GM12878 (cell line): ENCODE data around the gene SLC25A33. TPM values are rescaled to one million over a fixed set of nuclear protein-coding genes. Genes with fewer than 3 reads are reported as not detected.

ENCODE experiments used
- ATAC-seq: fragments of 200-7000 bp; cut with Tn5 transposase; 3 replicates; pipeline ENCODE4 v1.9.1; 2020; ENCODE audit warnings: mild to moderate bottlenecking, moderate library complexity
- BruUV-seq: library from RNA; stranded (reverse); fragments of 400-500 nt; replicated peaks from 2 replicates; lab custom pipeline; 2021; lab: Mats Ljungman, UMichigan
- CTCF ChIA-PET: fragments of 300-600 bp; sonication (Branson Sonifier 250); formaldehyde crosslinking; extraction: SDS; loops from one replicate; lab custom pipeline; 2021; ENCODE audit warnings: inconsistent platforms; lab: Yijun Ruan, JAX
- POLR2A ChIA-PET: fragments of 350-600 bp; formaldehyde crosslinking; extraction: SDS; loops from one replicate; lab custom pipeline; 2021; ENCODE audit warnings: inconsistent platforms; lab: Charles Lee
- RAD21 ChIA-PET: fragments of 300-600 bp; sonication (Branson Sonifier 250); formaldehyde crosslinking; loops from one replicate; lab custom pipeline; 2023; ENCODE audit warnings: antibody characterized with exemption; ENCODE audit not compliant: unreplicated experiment; lab: Charles Lee
- SMC1A ChIA-PET: fragments of 300-600 bp; sonication (Branson Sonifier 250); formaldehyde crosslinking; loops from one replicate; lab custom pipeline; 2023; ENCODE audit not compliant: unreplicated experiment, uncharacterized antibody; lab: Charles Lee
- DNase-seq: peaks from one replicate; pipeline ENCODE4 v3.0.0-alpha.2; 2011; ENCODE audit warnings: low read depth, low spot score
- FAIRE-seq: peaks from 3 replicates; lab custom pipeline; 2011; peaks lifted over from hg19 to GRCh38; lab: Jason Lieb, UNC
- H2AFZ ChIP-seq: 2 replicates; pipeline ENCODE4 v1.6.0; 2011; ENCODE audit warnings: low read depth, low read length, control low read depth; ENCODE audit not compliant: control insufficient read depth
- H3K27ac ChIP-seq: 2 replicates; pipeline ENCODE4 v1.5.1; 2011; ENCODE audit warnings: control low read depth; ENCODE audit not compliant: control insufficient read depth, insufficient read depth
- H3K27me3 ChIP-seq, 2 experiments: replicated peaks in 1 of 2; 2 replicates each; pipeline versions ENCODE4 v1.6.0 to v1.6.1; 2011; ENCODE audit warnings: low read length in 1 of 2; ENCODE audit not compliant: control insufficient read depth in 2 of 2, insufficient read depth in 2 of 2
- H3K36me3 ChIP-seq, 2 experiments: 2 replicates each; pipeline ENCODE4 v1.5.1; 2011; ENCODE audit warnings: low read length in 1 of 2; ENCODE audit not compliant: control insufficient read depth in 2 of 2, insufficient read depth in 2 of 2
- H3K4me1 ChIP-seq: 2 replicates; pipeline ENCODE4 v1.6.1; 2011; ENCODE audit warnings: mild to moderate bottlenecking, low read length, moderate library complexity, mixed read lengths; ENCODE audit not compliant: control insufficient read depth, insufficient read depth
- H3K4me2 ChIP-seq: 2 replicates; pipeline ENCODE4 v1.6.0; 2011; ENCODE audit warnings: control low read depth; ENCODE audit not compliant: control insufficient read depth, insufficient read depth
- H3K4me3 ChIP-seq: fragments of 200-600 bp; sonication (generic); 2 replicates; pipeline ENCODE4 v1.5.1; 2016
- H3K79me2 ChIP-seq: 2 replicates; pipeline ENCODE4 v1.6.0; 2011; ENCODE audit warnings: low read length; ENCODE audit not compliant: control insufficient read depth, insufficient read depth
- H3K9ac ChIP-seq: 2 replicates; pipeline ENCODE4 v1.8.0; 2011; ENCODE audit warnings: low read length, control low read depth, mixed read lengths; ENCODE audit not compliant: control insufficient read depth, insufficient read depth
- H3K9me3 ChIP-seq: replicated peaks from 3 replicates; pipeline ENCODE4 v1.5.1; 2011; ENCODE audit warnings: mild to moderate bottlenecking, low read length; ENCODE audit not compliant: control insufficient read depth, insufficient read depth
- H4K20me1 ChIP-seq: 2 replicates; pipeline ENCODE4 v1.6.0; 2011; ENCODE audit not compliant: control insufficient read depth, insufficient read depth
- ASH2L ChIP-seq: fragments of 300-600, 200-600 bp; sonication (generic); IDR thresholded peaks from 2 replicates; pipeline ENCODE4 v1.6.1; 2017; ENCODE audit warnings: low read depth, mild to moderate bottlenecking, borderline replicate concordance
- BCLAF1 ChIP-seq: fragments of 450-650 bp; IDR thresholded peaks from 2 replicates; pipeline ENCODE4 v1.6.1; 2017; ENCODE audit warnings: antibody characterized with exemption, mild to moderate bottlenecking, moderate library complexity
- CBX3 ChIP-seq: fragments of 200-600 bp; sonication (generic); IDR thresholded peaks from 2 replicates; pipeline ENCODE4 v1.6.1; 2016; ENCODE audit warnings: low read depth, borderline replicate concordance
- CREB1 ChIP-seq: IDR thresholded peaks from 2 replicates; pipeline ENCODE4 v1.6.1; 2012; ENCODE audit warnings: low read depth, mild to moderate bottlenecking, inconsistent platforms
- FOS ChIP-seq: IDR thresholded peaks from 3 replicates; pipeline ENCODE4 v1.6.1; 2011; ENCODE audit warnings: borderline replicate concordance; ENCODE audit not compliant: insufficient read length; ENCODE audit errors: extremely low read depth
- IRF5 ChIP-seq: fragments of 450-650 bp; IDR thresholded peaks from 2 replicates; pipeline ENCODE4 v1.6.1; 2017; ENCODE audit warnings: borderline replicate concordance
- KAT2A ChIP-seq: conservative IDR thresholded peaks from 2 replicates; pipeline ENCODE4 v1.6.1; 2011; ENCODE audit warnings: low read depth, low read length; ENCODE audit not compliant: control insufficient read depth
- MYB ChIP-seq: fragments of 150-350 bp; IDR thresholded peaks from 2 replicates; pipeline ENCODE4 v1.6.1; 2014; ENCODE audit warnings: mild to moderate bottlenecking, low read depth, low read length, borderline replicate concordance
- NFXL1 ChIP-seq: fragments of 450-650 bp; IDR thresholded peaks from 2 replicates; pipeline ENCODE4 v1.6.1; 2017; ENCODE audit warnings: antibody characterized with exemption, mild to moderate bottlenecking, borderline replicate concordance
- NRF1 ChIP-seq: conservative IDR thresholded peaks from 2 replicates; pipeline ENCODE4 v1.6.1; 2011; ENCODE audit warnings: mild to moderate bottlenecking, low read depth, low read length, improper control_type of control experiment
- TARDBP ChIP-seq: IDR thresholded peaks from 2 replicates; pipeline ENCODE4 v1.6.1; 2016; ENCODE audit warnings: borderline replicate concordance
- TBL1XR1 ChIP-seq: IDR thresholded peaks from 2 replicates; pipeline ENCODE4 v1.6.1; 2012; ENCODE audit warnings: low read depth, low read length, improper control_type of control experiment
- TCF3 ChIP-seq: IDR thresholded peaks from 2 replicates; pipeline ENCODE4 v1.6.1; 2012; ENCODE audit warnings: low read depth, mild to moderate bottlenecking, low read length, borderline replicate concordance; ENCODE audit not compliant: insufficient read depth
- ZNF24 ChIP-seq: fragments of 450-650 bp; IDR thresholded peaks from 2 replicates; pipeline ENCODE4 v1.6.1; 2017; ENCODE audit warnings: antibody characterized with exemption, mild to moderate bottlenecking
- WGBS: methylation state at CpG from one replicate; pipeline ENCODE4 v1.1.6; 2016; ENCODE audit warnings: low lambda C conversion rate; ENCODE audit not compliant: insufficient replicate concordance, insufficient coverage; ENCODE audit errors: missing lambda C conversion rate; 5-methylcytosine and 5-hydroxymethylcytosine counted together
- in situ Hi-C: fragments of 300-500 bp; cut with MboI; formaldehyde crosslinking; loops from 9 replicates; pipeline ENCODE4 v1.14.3; 2018; ENCODE audit warnings: mixed read lengths
- intact Hi-C: fragments of 100-400 bp; cut with micrococcal nuclease; formaldehyde crosslinking; loops from one replicate; pipeline ENCODE4 v1.14.2; 2022; ENCODE audit not compliant: unreplicated experiment
- polyA plus RNA-seq, 11 experiments: library from polyadenylated mRNA; depleted of rRNA in 4 of 11; unstranded in 6 of 11; stranded (reverse) in 5 of 11; fragments of >200 nt; fragmentation: Nextera tagmentation in 4 of 11; fragmentation: Illumina TruSeq in 1 of 11; extraction: Ambion mirVana in 4 of 11; extraction: Trizol in 1 of 11; gene quantifications; 1 replicate in 1 of 11; 2 replicates in 10 of 11; pipeline versions ENCODE4 v1.2.1 to v1.2.3, GENCODE V29; 2011 to 2016; ENCODE audit warnings: inconsistent platforms in 2 of 11, missing spikeins in 2 of 11, low read depth in 1 of 11
- total RNA-seq, 4 experiments: library from RNA; depleted of rRNA in 3 of 4; stranded (reverse); fragments of >200 nt in 3 of 4; fragmentation: Illumina TruSeq in 1 of 4; extraction: Trizol in 1 of 4; gene quantifications; 2 replicates each; pipeline versions ENCODE4 v1.2.1 to v1.2.3, GENCODE V29; 2013 to 2021
- TF ChIP-seq, protein P1 (sequence below): IDR thresholded peaks from 2 replicates; pipeline ENCODE4 v1.6.1; 2012; ENCODE audit warnings: improper control_type of control experiment, low read depth, low read length; ENCODE audit not compliant: insufficient replicate concordance

SLC25A33 gene
- total and polyA plus RNA-seq, 10 of the 15 experiments (the other 5 are each of a cell fraction or from before 2014, with no cell fraction given): 1.7 to 11.2 (median 8.4) TPM

GRCh38 chr1:9602794-9603167 is 63.5 kb downstream of the SLC25A33 start (continued):
- TF ChIP-seq IRF5 (no peak), TARDBP (no peak), TCF3 (no peak), NFXL1 (no peak)
- TF ChIP-seq, protein P1, sequence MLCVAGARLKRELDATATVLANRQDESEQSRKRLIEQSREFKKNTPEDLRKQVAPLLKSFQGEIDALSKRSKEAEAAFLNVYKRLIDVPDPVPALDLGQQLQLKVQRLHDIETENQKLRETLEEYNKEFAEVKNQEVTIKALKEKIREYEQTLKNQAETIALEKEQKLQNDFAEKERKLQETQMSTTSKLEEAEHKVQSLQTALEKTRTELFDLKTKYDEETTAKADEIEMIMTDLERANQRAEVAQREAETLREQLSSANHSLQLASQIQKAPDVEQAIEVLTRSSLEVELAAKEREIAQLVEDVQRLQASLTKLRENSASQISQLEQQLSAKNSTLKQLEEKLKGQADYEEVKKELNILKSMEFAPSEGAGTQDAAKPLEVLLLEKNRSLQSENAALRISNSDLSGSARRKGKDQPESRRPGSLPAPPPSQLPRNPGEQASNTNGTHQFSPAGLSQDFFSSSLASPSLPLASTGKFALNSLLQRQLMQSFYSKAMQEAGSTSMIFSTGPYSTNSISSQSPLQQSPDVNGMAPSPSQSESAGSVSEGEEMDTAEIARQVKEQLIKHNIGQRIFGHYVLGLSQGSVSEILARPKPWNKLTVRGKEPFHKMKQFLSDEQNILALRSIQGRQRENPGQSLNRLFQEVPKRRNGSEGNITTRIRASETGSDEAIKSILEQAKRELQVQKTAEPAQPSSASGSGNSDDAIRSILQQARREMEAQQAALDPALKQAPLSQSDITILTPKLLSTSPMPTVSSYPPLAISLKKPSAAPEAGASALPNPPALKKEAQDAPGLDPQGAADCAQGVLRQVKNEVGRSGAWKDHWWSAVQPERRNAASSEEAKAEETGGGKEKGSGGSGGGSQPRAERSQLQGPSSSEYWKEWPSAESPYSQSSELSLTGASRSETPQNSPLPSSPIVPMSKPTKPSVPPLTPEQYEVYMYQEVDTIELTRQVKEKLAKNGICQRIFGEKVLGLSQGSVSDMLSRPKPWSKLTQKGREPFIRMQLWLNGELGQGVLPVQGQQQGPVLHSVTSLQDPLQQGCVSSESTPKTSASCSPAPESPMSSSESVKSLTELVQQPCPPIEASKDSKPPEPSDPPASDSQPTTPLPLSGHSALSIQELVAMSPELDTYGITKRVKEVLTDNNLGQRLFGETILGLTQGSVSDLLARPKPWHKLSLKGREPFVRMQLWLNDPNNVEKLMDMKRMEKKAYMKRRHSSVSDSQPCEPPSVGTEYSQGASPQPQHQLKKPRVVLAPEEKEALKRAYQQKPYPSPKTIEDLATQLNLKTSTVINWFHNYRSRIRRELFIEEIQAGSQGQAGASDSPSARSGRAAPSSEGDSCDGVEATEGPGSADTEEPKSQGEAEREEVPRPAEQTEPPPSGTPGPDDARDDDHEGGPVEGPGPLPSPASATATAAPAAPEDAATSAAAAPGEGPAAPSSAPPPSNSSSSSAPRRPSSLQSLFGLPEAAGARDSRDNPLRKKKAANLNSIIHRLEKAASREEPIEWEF: no peak

DNA sequence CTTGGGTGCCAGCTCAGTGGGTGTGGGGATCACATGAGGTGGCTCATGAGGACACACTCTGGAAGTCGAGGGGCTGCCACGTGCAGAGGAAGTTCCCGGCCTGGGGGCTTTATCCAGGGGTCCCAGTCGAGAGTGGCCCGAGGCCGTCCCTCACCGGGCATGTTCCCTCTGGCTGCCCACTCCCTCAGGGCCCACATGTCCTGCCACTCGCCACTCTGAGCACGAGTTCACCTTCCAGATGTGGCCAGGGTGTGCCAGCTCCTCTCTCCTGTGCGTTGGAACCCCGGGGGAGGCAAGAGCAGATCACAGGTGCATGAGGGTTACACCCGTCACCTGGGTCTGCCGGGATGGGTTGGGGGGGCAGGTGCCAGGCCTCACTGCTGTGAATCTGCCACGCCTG is 64.0 kb downstream of the SLC25A33 start:
- ChIA-PET RAD21 (no interaction called here), SMC1A (no interaction called here), CTCF (no interaction called here), POLR2A (no interaction called here)
- Histone ChIP-seq H3K9ac (no peak overlapping the region), H3K4me2 (no peak overlapping the region), H3K4me3 (no peak overlapping the region), H4K20me1 (no peaks in the 10 kb centered on the region), H3K27ac (no peak overlapping the region), H3K36me3 (peaks cover 7 to 28% of the 10 kb centered on the region in 2 experiments; a peak in 3 of 4 replicates), H3K27me3 (no peaks in the 10 kb centered on the region), H2AFZ (no peak overlapping the region), H3K9me3 (no peaks in the 10 kb centered on the region), H3K4me1 (no peaks in the 10 kb centered on the region), H3K79me2 (no peaks in the 10 kb centered on the region)
- FAIRE-seq: no peak
- intact Hi-C loops: no loop called here
- in situ Hi-C loops: no loop called here
- 94% methylated on average over 14 of the region's 14 CpGs for WGBS
- no peak for ATAC-seq
- DNase-seq: no peak
- no TSS peak for BruUV-seq
- TF ChIP-seq ZNF24 (no peak), FOS (no peak), NRF1 (no peak), CBX3 (no peak), CREB1 (no peak), MYB (no peak), BCLAF1 (no peak), KAT2A (no peak), TBL1XR1 (no peak), ASH2L (no peak)
